A549 (cell line): ENCODE results near the gene VSTM4. TPM values are rescaled to one million over a fixed set of nuclear protein-coding genes. Genes with fewer than 3 reads are reported as not detected.

Experiments used
- ATAC-seq, 2 experiments: fragments of 200-7000 bp in 1 of 2; fragments of >200 bp in 1 of 2; cut with Nextera tagmentation in 1 of 2; cut with Tn5 transposase in 1 of 2; 3 replicates each; pipeline versions ENCODE4 v1.8.0 to v1.9.1; 2018 to 2020; ENCODE audit warnings: mild to moderate bottlenecking in 1 of 2, moderate library complexity in 1 of 2
- CTCF ChIA-PET: fragments of 300-600 bp; sonication (Branson Sonifier 250); formaldehyde crosslinking; extraction: SDS; loops from one replicate; lab custom pipeline; 2021; ENCODE audit warnings: antibody characterized with exemption, inconsistent platforms; lab: Yijun Ruan, JAX
- POLR2A ChIA-PET: fragments of 350-600 bp; formaldehyde crosslinking; extraction: SDS; loops from one replicate; lab custom pipeline; 2021; ENCODE audit warnings: antibody characterized with exemption, inconsistent platforms; lab: Yijun Ruan, JAX
- DNase-seq, 2 experiments: peaks; one replicate each; pipeline versions ENCODE4 v3.0.0 to v3.0.0-alpha.2; 2011 to 2016; ENCODE audit warnings: low read depth in 1 of 2, low spot score in 1 of 2
- FAIRE-seq: peaks from 2 replicates; lab custom pipeline; 2011; peaks lifted over from hg19 to GRCh38; lab: Jason Lieb, UNC
- H3K27ac ChIP-seq, 2 experiments: fragments of >200 bp; sonication (Bioruptor Twin); formaldehyde crosslinking; 3 replicates each; pipeline ENCODE4 v1.5.1; 2016 to 2017
- H3K4me1 ChIP-seq: fragments of >200 bp; sonication (Bioruptor Twin); formaldehyde crosslinking; 3 replicates; pipeline ENCODE4 v1.6.1; 2016
- H3K4me2 ChIP-seq: fragments of >200 bp; sonication (Bioruptor Twin); formaldehyde crosslinking; 3 replicates; pipeline ENCODE4 v1.6.1; 2016
- H3K4me3 ChIP-seq: fragments of >200 bp; sonication (Bioruptor Twin); formaldehyde crosslinking; 3 replicates; pipeline ENCODE4 v1.5.1; 2016
- H3K9me3 ChIP-seq: fragments of >200 bp; sonication (Bioruptor Twin); formaldehyde crosslinking; 3 replicates; pipeline ENCODE4 v1.6.1; 2016
- BHLHE40 ChIP-seq: IDR thresholded peaks from 2 replicates; pipeline ENCODE4 v1.6.1; 2012; ENCODE audit warnings: low read depth, low read length, inconsistent platforms
- CHD2 ChIP-seq: fragments of 150-350 bp; IDR thresholded peaks from 2 replicates; pipeline ENCODE4 v1.6.1; 2014; ENCODE audit warnings: low read length; ENCODE audit not compliant: partially characterized antibody
- EHF ChIP-seq: fragments of 250-450 bp; sonication (Bioruptor Pico); IDR thresholded peaks from 2 replicates; pipeline ENCODE4 v1.5.0; 2020; ENCODE audit warnings: mild to moderate bottlenecking
- EHMT2 ChIP-seq: fragments of 200-600 bp; sonication (generic); IDR thresholded peaks from 2 replicates; pipeline ENCODE4 v1.6.1; 2016; ENCODE audit warnings: antibody characterized with exemption, low read depth, mild to moderate bottlenecking, moderate library complexity
- EP300 ChIP-seq, 2 experiments: fragments of >200 bp; sonication (Bioruptor Twin); formaldehyde crosslinking; IDR thresholded peaks; 2 replicates in 1 of 2; 3 replicates in 1 of 2; pipeline ENCODE4 v1.6.1; 2016 to 2017
- ESRRA ChIP-seq: fragments of 150-350 bp; IDR thresholded peaks from 2 replicates; pipeline ENCODE4 v1.6.1; 2014; ENCODE audit warnings: mild to moderate bottlenecking, low read length, borderline replicate concordance
- FOXS1 ChIP-seq: fragments of 250-450 bp; sonication (Bioruptor Pico); IDR thresholded peaks from 2 replicates; pipeline ENCODE4 v1.5.0; 2020; ENCODE audit warnings: mild to moderate bottlenecking, moderate library complexity
- HDAC2 ChIP-seq: fragments of 200-600 bp; sonication (generic); IDR thresholded peaks from 2 replicates; pipeline ENCODE4 v1.6.1; 2016
- HEYL ChIP-seq: fragments of 250-450 bp; sonication (Bioruptor Pico); IDR thresholded peaks from 2 replicates; pipeline ENCODE4 v1.8.0; 2021; ENCODE audit warnings: mild to moderate bottlenecking, moderate library complexity
- HOXA7 ChIP-seq: fragments of 250-450 bp; sonication (Bioruptor Pico); IDR thresholded peaks from 2 replicates; pipeline ENCODE4 v1.5.0; 2020; ENCODE audit warnings: mild to moderate bottlenecking, moderate library complexity
- HOXB13 ChIP-seq: fragments of 250-450 bp; sonication (Bioruptor Pico); IDR thresholded peaks from 2 replicates; pipeline ENCODE4 v1.5.0; 2020; ENCODE audit warnings: low read depth, mild to moderate bottlenecking, moderate library complexity
- HOXB5 ChIP-seq: fragments of 250-450 bp; sonication (Bioruptor Pico); IDR thresholded peaks from 2 replicates; pipeline ENCODE4 v1.5.0; 2020; ENCODE audit warnings: mild to moderate bottlenecking, moderate library complexity
- JUN ChIP-seq, 2 experiments: fragments of >200 bp; sonication (Bioruptor Twin); formaldehyde crosslinking; IDR thresholded peaks; 2 replicates in 1 of 2; 3 replicates in 1 of 2; pipeline ENCODE4 v1.6.1; 2016 to 2017
- JUNB ChIP-seq: fragments of >200 bp; sonication (Bioruptor Twin); formaldehyde crosslinking; IDR thresholded peaks from 2 replicates; pipeline ENCODE4 v1.6.1; 2016
- KDM1A ChIP-seq: fragments of 200-600 bp; sonication (generic); IDR thresholded peaks from 2 replicates; pipeline ENCODE4 v1.6.1; 2016; ENCODE audit warnings: low read depth, mild to moderate bottlenecking
- MAFK ChIP-seq: fragments of 450-650 bp; IDR thresholded peaks from 2 replicates; pipeline ENCODE4 v1.6.1; 2014; ENCODE audit not compliant: partially characterized antibody
- MAZ ChIP-seq: fragments of 150-350 bp; IDR thresholded peaks from 2 replicates; pipeline ENCODE4 v1.6.1; 2014; ENCODE audit warnings: antibody characterized with exemption, low read depth, low read length, borderline replicate concordance
- MYC ChIP-seq: IDR thresholded peaks from 2 replicates; pipeline ENCODE4 v1.6.1; 2012; ENCODE audit warnings: mild to moderate bottlenecking, inconsistent platforms, low read length, improper control_type of control experiment, borderline replicate concordance
- NR3C1 ChIP-seq: fragments of >200 bp; sonication (Bioruptor Twin); formaldehyde crosslinking; IDR thresholded peaks from 3 replicates; pipeline ENCODE4 v1.6.1; 2017
- PHF8 ChIP-seq: fragments of 200-600 bp; sonication (generic); IDR thresholded peaks from 2 replicates; pipeline ENCODE4 v1.6.1; 2016; ENCODE audit warnings: low read depth, mild to moderate bottlenecking, antibody characterized with exemption, moderate library complexity, borderline replicate concordance
- POLR2AphosphoS2 ChIP-seq: conservative IDR thresholded peaks from 2 replicates; pipeline ENCODE4 v1.6.1; 2012; ENCODE audit warnings: low read length, improper control_type of control experiment, inconsistent platforms
- RARB ChIP-seq: fragments of 250-450 bp; sonication (Bioruptor Pico); IDR thresholded peaks from 2 replicates; pipeline ENCODE4 v1.8.0; 2021; ENCODE audit warnings: mild to moderate bottlenecking, moderate library complexity
- RFX5 ChIP-seq: fragments of 450-650 bp; IDR thresholded peaks from 2 replicates; pipeline ENCODE4 v1.7.1; 2014; ENCODE audit warnings: antibody characterized with exemption, mild to moderate bottlenecking, moderate library complexity
- RNF2 ChIP-seq: fragments of 200-600 bp; sonication (generic); IDR thresholded peaks from 2 replicates; pipeline ENCODE4 v1.6.1; 2016; ENCODE audit warnings: low read depth, mild to moderate bottlenecking, antibody characterized with exemption, moderate library complexity, borderline replicate concordance
- ZNF302 ChIP-seq: fragments of 250-450 bp; sonication (Bioruptor Pico); IDR thresholded peaks from 2 replicates; pipeline ENCODE4 v1.9.0; 2021; ENCODE audit warnings: inconsistent platforms, mild to moderate bottlenecking, moderate library complexity
- ZSCAN20 ChIP-seq: fragments of 250-450 bp; sonication (Bioruptor Pico); IDR thresholded peaks from 2 replicates; pipeline ENCODE4 v1.8.0; 2022; ENCODE audit warnings: mild to moderate bottlenecking, moderate library complexity
- WGBS: methylation state at CpG from one replicate; pipeline ENCODE4 v1.1.6; 2017; ENCODE audit errors: missing lambda C conversion rate; 5-methylcytosine and 5-hydroxymethylcytosine counted together
- polyA minus RNA-seq: library from RNA; depleted of rRNA, polyadenylated mRNA; stranded (reverse); fragments of >200 nt; gene quantifications from 2 replicates; pipeline ENCODE4 v1.2.3, GENCODE V29; 2011; rRNA and poly(A)+ RNA removed
- polyA plus RNA-seq, 4 experiments: library from polyadenylated mRNA; depleted of rRNA in 3 of 4; stranded (reverse); fragments of >200 nt; fragmentation: RNase III in 1 of 4; extraction: RNeasy Plus Mini Kit Qiagen cat#74134 plus additional on column Dnase treatment in 1 of 4; gene quantifications; 2 replicates in 3 of 4; 3 replicates in 1 of 4; pipeline ENCODE4 v1.2.3, GENCODE V29; 2011 to 2017
- TF ChIP-seq, protein P1 (sequence below): IDR thresholded peaks from 2 replicates; pipeline ENCODE4 v1.6.1; 2012
- TF ChIP-seq, protein P2 (sequence below): fragments of >200 bp; sonication (Bioruptor Twin); formaldehyde crosslinking; IDR thresholded peaks from 3 replicates; pipeline ENCODE4 v1.6.1; 2016
- TF ChIP-seq, protein P3 (sequence below): fragments of >200 bp; sonication (Bioruptor Twin); formaldehyde crosslinking; IDR thresholded peaks from 3 replicates; pipeline ENCODE4 v1.5.1; 2016
- TF ChIP-seq, protein P4 (sequence below): fragments of 250-450 bp; sonication (Bioruptor Pico); IDR thresholded peaks from 2 replicates; pipeline ENCODE4 v1.5.0; 2021; ENCODE audit warnings: mild to moderate bottlenecking, moderate library complexity, borderline replicate concordance

VSTM4 gene, protein sequence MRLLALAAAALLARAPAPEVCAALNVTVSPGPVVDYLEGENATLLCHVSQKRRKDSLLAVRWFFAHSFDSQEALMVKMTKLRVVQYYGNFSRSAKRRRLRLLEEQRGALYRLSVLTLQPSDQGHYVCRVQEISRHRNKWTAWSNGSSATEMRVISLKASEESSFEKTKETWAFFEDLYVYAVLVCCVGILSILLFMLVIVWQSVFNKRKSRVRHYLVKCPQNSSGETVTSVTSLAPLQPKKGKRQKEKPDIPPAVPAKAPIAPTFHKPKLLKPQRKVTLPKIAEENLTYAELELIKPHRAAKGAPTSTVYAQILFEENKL
- 0.18 and 0.21 TPM in 2 replicates for polyA plus RNA-seq (2011; rRNA removed)
- polyA plus RNA-seq (2012; cell fraction: cytosol; rRNA removed) = 0.11 and 0.13 TPM in 2 replicates
- 0.07 and 0.17 TPM in 2 replicates for polyA plus RNA-seq (2012; cell fraction: nucleus; rRNA removed)
- 0.22 to 0.53 TPM (median 0.41 TPM) in 3 replicates for polyA plus RNA-seq (2017; fragmentation: RNase III; extraction: RNeasy Plus Mini Kit Qiagen cat#74134 plus additional on column Dnase treatment)
- polyA minus RNA-seq = 0.04 and 0.15 TPM in 2 replicates

DNA sequence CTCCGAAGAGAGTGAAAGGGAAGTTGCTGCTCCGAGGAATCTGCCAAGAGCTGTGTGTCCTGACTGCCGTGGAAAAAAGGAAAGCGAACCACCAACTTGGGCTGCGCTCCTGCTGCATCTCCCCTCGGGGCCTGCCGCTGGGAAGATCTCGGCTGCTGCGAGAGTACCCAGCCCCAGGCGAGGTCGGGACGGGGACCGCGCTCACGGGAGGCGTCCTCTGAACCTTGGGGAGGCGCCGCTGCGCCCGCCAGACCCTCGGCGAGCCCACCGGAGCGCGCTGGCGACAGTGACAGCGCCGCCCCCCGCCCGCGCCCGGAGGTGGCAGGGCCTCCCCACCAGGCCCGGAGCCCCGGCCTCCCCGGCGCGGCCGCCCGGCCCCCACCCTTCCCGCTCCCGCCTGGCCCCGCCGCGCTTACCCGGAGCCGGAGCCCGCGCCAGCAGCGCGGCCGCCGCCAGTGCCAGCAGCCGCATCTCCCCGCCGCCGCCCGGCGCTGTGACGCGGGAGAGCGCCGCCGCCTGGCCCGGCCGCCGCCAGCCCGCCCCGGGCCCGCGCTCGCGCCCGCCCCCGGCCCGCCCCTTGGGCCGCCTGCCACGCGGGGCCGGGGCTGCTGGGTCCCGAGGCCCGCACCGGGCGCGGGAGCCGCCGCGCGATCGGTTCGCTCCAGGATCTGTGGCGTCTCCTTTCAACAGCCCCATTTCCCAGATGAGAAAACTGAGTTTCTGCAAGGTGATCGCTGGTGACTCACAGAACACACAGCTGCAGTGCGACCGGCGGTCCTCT lies at the start of gene VSTM4:
Gene VSTM4, minus strand, starts transcription at position 508 of the 781 bp plus-strand sequence. Its CDS starts 37 bp downstream, at position 471.
- CTCF ChIA-PET = no interaction called here
- TF ChIP-seq ZSCAN20 (CRISPR knock-in tag) (no peak), ESRRA (no peak), PHF8 (no peak), NR3C1 (no peak), MAZ (no peak), HDAC2 (no peak), JUNB (no peak), RFX5 (no peak), RARB (CRISPR knock-in tag) (no peak), POLR2AphosphoS2 (no peak), BHLHE40 (no peak), EP300 (IDR thresholded peaks at IDR 0.05) (no peak), MAFK (no peak), CHD2 (no peak)
- TF ChIP-seq, protein P1, sequence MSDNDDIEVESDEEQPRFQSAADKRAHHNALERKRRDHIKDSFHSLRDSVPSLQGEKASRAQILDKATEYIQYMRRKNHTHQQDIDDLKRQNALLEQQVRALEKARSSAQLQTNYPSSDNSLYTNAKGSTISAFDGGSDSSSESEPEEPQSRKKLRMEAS = no peak
- TF ChIP-seq, protein P2, sequence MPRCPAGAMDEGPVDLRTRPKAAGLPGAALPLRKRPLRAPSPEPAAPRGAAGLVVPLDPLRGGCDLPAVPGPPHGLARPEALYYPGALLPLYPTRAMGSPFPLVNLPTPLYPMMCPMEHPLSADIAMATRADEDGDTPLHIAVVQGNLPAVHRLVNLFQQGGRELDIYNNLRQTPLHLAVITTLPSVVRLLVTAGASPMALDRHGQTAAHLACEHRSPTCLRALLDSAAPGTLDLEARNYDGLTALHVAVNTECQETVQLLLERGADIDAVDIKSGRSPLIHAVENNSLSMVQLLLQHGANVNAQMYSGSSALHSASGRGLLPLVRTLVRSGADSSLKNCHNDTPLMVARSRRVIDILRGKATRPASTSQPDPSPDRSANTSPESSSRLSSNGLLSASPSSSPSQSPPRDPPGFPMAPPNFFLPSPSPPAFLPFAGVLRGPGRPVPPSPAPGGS = no peak
- peak within 1 kb of the TSS; percentile 58 for H3K4me3 ChIP-seq
- peak within 1 kb of the TSS; percentile 50 to 81; a peak in 5 of 6 replicates for H3K27ac ChIP-seq
- POLR2A ChIA-PET = no interaction called here
- H3K9me3 ChIP-seq = no peaks in the 10 kb centered on the region
- no peak for DNase-seq
- peak; percentile 51 to 55; a peak in 5 of 6 replicates for ATAC-seq
- WGBS = 59% methylated on average over 3 of the region's 95 CpGs
- peak within 1 kb of the TSS; percentile 96 for H3K4me2 ChIP-seq
- FAIRE-seq = no peak
- no peaks in the 10 kb centered on the region for H3K4me1 ChIP-seq

DNA sequence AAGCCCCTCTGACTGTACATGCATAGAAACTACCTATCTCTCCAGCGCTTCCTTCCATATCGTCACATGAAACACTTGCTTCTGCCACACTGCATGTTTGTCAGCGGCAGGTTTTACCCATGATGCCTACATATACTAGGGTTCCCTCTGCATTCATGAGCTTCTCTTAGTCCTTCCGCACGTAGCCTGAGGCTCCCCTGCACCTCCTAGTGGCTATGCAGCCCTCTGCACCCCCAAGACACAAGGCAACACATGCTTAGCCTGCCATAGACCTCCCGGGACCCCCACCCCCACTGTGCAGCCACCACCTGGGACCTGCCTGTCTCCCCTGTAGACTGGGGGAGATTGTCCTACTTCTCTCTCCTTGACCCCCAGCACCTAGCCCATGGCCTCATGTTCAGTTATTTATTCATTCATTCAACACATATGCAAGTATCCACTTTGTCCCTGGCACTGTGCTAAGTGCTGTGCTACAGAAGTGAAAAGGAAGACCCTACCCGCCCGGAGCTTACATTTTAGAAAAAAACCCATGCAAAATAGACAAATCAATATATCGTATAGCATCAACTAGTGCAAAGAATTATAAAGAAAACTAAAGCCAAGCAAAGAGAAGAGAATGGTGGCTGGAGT lies 49.4 kb upstream of the VSTM4 start:
- 32% methylated on average over 9 of the region's 9 CpGs for WGBS
- DNase-seq = peak; percentile 13 to 45
- no peaks in the 10 kb centered on the region for H3K4me1 ChIP-seq
- ChIA-PET CTCF (interaction anchor here (0.6 to 4.9 kb wide), 13 partner anchors 8 to 566 kb away, joined by 3 to 40 read pairs (median 3); no protein-coding TSS in a partner anchor), POLR2A (no interaction called here)
- ATAC-seq = peak; percentile 60 to 89; a peak in 4 of 6 replicates
- H3K4me2 ChIP-seq = no peak overlapping the region
- no peaks in the 10 kb centered on the region for H3K9me3 ChIP-seq
- H3K4me3 ChIP-seq = no peak overlapping the region
- FAIRE-seq = no peak
- no peak overlapping the region for H3K27ac ChIP-seq
- TF ChIP-seq ZNF302 = no peak
- TF ChIP-seq RFX5 = no peak
- TF ChIP-seq, protein P3, sequence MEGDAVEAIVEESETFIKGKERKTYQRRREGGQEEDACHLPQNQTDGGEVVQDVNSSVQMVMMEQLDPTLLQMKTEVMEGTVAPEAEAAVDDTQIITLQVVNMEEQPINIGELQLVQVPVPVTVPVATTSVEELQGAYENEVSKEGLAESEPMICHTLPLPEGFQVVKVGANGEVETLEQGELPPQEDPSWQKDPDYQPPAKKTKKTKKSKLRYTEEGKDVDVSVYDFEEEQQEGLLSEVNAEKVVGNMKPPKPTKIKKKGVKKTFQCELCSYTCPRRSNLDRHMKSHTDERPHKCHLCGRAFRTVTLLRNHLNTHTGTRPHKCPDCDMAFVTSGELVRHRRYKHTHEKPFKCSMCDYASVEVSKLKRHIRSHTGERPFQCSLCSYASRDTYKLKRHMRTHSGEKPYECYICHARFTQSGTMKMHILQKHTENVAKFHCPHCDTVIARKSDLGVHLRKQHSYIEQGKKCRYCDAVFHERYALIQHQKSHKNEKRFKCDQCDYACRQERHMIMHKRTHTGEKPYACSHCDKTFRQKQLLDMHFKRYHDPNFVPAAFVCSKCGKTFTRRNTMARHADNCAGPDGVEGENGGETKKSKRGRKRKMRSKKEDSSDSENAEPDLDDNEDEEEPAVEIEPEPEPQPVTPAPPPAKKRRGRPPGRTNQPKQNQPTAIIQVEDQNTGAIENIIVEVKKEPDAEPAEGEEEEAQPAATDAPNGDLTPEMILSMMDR = peak; percentile 29; the same call in 2 of the 3 replicates
- TF ChIP-seq JUNB = no peak
- TF ChIP-seq ZSCAN20 (CRISPR knock-in tag) = no peak
- no peak for TF ChIP-seq FOXS1 (CRISPR knock-in tag)
- no peak for TF ChIP-seq EHMT2
- no peak for TF ChIP-seq RNF2
- no peak for TF ChIP-seq HOXB13 (CRISPR knock-in tag)
- no peak for TF ChIP-seq KDM1A
- TF ChIP-seq EHF (CRISPR knock-in tag) = no peak
- TF ChIP-seq MAFK = no peak
- no peak for TF ChIP-seq HOXA7
- no peak for TF ChIP-seq NR3C1
- no peak for TF ChIP-seq HEYL (CRISPR knock-in tag)
- TF ChIP-seq HOXB5 = no peak
- TF ChIP-seq JUN (IDR thresholded peaks at IDR 0.05) = no peak
- TF ChIP-seq, protein P4, sequence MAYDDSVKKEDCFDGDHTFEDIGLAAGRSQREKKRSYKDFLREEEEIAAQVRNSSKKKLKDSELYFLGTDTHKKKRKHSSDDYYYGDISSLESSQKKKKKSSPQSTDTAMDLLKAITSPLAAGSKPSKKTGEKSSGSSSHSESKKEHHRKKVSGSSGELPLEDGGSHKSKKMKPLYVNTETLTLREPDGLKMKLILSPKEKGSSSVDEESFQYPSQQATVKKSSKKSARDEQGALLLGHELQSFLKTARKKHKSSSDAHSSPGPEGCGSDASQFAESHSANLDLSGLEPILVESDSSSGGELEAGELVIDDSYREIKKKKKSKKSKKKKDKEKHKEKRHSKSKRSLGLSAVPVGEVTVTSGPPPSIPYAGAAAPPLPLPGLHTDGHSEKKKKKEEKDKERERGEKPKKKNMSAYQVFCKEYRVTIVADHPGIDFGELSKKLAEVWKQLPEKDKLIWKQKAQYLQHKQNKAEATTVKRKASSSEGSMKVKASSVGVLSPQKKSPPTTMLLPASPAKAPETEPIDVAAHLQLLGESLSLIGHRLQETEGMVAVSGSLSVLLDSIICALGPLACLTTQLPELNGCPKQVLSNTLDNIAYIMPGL (CRISPR knock-in tag) = no peak
- no peak for TF ChIP-seq MYC
